ENCODE data around the gene RPL9.
"Not testable (repeated sequence)": the region's sequence is repeated elsewhere in the genome, so short reads cannot be mapped to it uniquely, and the experiment has no call there.

RPL9 gene

DNA sequence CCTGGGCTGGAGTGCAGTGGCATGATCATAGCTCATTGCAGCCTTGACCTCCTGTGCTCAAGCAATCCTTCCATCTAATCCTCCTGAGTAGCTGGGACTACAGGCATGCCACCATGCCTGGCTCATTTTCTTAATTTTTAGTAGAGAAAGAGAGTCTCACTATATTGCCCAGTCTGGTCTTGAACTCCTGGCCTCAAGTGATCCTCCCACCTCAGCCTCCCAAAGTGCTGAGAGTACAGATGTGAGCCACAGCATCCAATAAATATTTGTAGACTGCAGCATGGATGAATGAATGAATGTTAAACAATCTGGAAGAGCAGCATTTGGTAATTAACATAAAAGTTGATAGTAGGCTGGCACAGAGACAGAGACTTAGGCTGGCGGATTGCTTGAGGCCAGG lies 32.0 kb downstream of the RPL9 start:
- H3K36me3 ChIP-seq (ENCODE audit: insufficient read depth, low read length): no peaks in the 10 kb centered on the region
- no peaks in the 10 kb centered on the region for H3K4me1 ChIP-seq (ENCODE audit: insufficient read depth, low read length)
- H3K9me3 ChIP-seq (ENCODE audit: control insufficient read depth, insufficient read depth, low read length): no peaks in the 10 kb centered on the region
- H3K9ac ChIP-seq (ENCODE audit: low read depth, low read length): no peak overlapping the region

DNA sequence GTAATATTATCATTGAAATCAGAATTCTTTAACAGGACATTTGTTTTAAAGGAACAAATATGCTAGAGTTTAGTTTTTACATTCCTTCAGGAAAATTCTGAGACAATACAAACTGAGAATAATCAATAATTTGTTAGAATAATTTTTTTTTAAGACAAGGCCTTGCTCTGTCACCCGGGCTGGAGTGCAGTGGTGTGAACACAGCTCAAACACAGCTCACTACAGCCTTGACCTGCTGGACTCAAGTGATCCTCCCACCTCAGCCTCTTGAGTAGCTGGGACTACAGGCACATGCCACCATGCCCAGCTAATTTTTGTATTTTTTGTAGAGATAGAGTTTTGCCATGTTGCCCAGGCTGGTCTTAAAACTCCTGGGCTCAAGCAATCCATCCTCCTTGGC lies 33.4 kb downstream of the RPL9 start:
- not testable (repeated sequence) for H3K9me3 ChIP-seq (ENCODE audit: control insufficient read depth, insufficient read depth, low read length); H3K36me3 ChIP-seq (ENCODE audit: insufficient read depth, low read length); H3K4me1 ChIP-seq (ENCODE audit: insufficient read depth, low read length); H3K9ac ChIP-seq (ENCODE audit: low read depth, low read length)

- no peak overlapping the region for H3K9ac ChIP-seq (ENCODE audit: low read depth, low read length)
- H3K4me1 ChIP-seq (ENCODE audit: insufficient read depth, low read length): no peaks in the 10 kb centered on the region
- no peaks in the 10 kb centered on the region for H3K9me3 ChIP-seq (ENCODE audit: control insufficient read depth, insufficient read depth, low read length)
- H3K36me3 ChIP-seq (ENCODE audit: insufficient read depth, low read length): no peaks in the 10 kb centered on the region
These were observed 36.5 kb downstream of the RPL9 start for GRCh38 chr4:39422247-39422646.

- Histone ChIP-seq H3K9ac (ENCODE audit: low read depth, low read length) (no peak overlapping the region), H3K4me1 (ENCODE audit: insufficient read depth, low read length) (no peaks in the 10 kb centered on the region), H3K9me3 (ENCODE audit: control insufficient read depth, insufficient read depth, low read length) (no peaks in the 10 kb centered on the region), H3K36me3 (ENCODE audit: insufficient read depth, low read length) (no peaks in the 10 kb centered on the region)
These were observed 42.9 kb downstream of the RPL9 start for GRCh38 chr4:39415678-39416283.

DNA sequence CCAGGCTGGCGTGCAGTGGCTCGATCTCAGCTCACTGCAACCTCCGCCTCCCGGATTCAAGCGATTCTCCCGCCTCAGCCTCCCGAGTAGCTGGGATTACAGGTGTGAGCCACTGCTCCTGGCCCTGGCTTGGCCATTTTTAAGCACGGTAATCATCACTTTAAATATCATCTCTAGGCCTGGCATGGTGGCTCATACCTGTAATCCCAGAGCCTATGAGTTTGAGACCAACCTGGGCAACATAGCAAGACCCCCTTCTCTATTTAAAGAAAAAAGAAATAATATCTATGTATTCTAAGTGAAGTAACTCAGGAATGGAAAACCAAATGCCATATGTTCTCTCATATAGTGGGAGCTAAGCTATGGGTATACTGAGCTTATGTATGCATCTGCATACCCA lies 47.2 kb downstream of the RPL9 start:
- not testable (repeated sequence) for H3K9me3 ChIP-seq (ENCODE audit: control insufficient read depth, insufficient read depth, low read length); H3K4me1 ChIP-seq (ENCODE audit: insufficient read depth, low read length); H3K36me3 ChIP-seq (ENCODE audit: insufficient read depth, low read length); H3K9ac ChIP-seq (ENCODE audit: low read depth, low read length)

- Histone ChIP-seq H3K9ac (ENCODE audit: low read depth, low read length) (no peak overlapping the region), H3K9me3 (ENCODE audit: control insufficient read depth, insufficient read depth, low read length) (no peaks in the 10 kb centered on the region), H3K4me1 (ENCODE audit: insufficient read depth, low read length) (no peaks in the 10 kb centered on the region), H3K36me3 (ENCODE audit: insufficient read depth, low read length) (no peaks in the 10 kb centered on the region)
These were observed 48.3 kb downstream of the RPL9 start for GRCh38 chr4:39410415-39410814.

DNA sequence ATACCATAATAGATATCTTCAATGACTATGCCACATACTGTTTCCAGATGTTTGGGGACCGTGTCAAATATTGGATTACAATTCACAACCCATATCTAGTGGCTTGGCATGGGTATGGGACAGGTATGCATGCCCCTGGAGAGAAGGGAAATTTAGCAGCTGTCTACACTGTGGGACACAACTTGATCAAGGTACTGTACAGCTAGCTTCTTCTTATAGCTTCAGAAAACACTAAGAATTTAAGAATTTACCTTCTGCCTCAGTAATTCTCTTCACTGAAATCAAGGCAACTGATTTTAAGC lies 51.2 kb downstream of the RPL9 start:
- H3K9ac ChIP-seq (ENCODE audit: low read depth, low read length): no peak overlapping the region

DNA sequence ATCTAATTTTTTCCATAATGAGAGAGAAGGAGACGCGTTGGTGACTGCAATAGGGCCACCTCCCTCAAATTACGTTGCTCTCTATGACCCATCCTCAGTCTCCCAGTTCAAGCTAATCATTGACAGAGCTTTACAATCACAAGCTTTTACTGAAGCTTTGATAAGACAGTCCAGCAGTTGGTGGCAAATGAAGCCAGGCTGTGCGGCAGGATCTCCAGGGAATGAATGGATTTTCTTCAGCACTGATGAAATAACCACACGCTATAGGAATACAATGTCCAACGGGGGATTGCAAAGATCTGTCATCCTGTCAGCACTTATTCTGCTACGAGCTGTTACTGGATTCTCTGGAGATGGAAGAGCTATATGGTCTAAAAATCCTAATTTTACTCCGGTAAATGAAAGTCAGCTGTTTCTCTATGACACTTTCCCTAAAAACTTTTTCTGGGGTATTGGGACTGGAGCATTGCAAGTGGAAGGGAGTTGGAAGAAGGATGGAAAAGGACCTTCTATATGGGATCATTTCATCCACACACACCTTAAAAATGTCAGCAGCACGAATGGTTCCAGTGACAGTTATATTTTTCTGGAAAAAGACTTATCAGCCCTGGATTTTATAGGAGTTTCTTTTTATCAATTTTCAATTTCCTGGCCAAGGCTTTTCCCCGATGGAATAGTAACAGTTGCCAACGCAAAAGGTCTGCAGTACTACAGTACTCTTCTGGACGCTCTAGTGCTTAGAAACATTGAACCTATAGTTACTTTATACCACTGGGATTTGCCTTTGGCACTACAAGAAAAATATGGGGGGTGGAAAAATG lies 51.7 kb downstream of the RPL9 start, which contains the start of gene KLB:
Gene KLB, plus strand, starts transcription at position 168 of the 821 bp plus-strand sequence. Its CDS starts 20 bp downstream, at position 188.
- H3K36me3 ChIP-seq (ENCODE audit: insufficient read depth, low read length): no peaks in the 10 kb centered on the region
- H3K9ac ChIP-seq (ENCODE audit: low read depth, low read length): no peak within 1 kb of the TSS
- H3K9me3 ChIP-seq (ENCODE audit: control insufficient read depth, insufficient read depth, low read length): no peaks in the 10 kb centered on the region
- no peaks in the 10 kb centered on the region for H3K4me1 ChIP-seq (ENCODE audit: insufficient read depth, low read length)

More for the DNA sequence above, 51.2 kb downstream of the RPL9 start:
- H3K4me1 ChIP-seq (ENCODE audit: insufficient read depth, low read length): no peaks in the 10 kb centered on the region
- no peaks in the 10 kb centered on the region for H3K36me3 ChIP-seq (ENCODE audit: insufficient read depth, low read length)
- H3K9me3 ChIP-seq (ENCODE audit: control insufficient read depth, insufficient read depth, low read length): no peaks in the 10 kb centered on the region
